ENCODE results near the gene BANF2. TPM values are rescaled to one million over a fixed set of nuclear protein-coding genes. Genes with fewer than 3 reads are reported as not detected.

Gene BANF2
- total RNA-seq, result not detected
- polyA plus RNA-seq, result not detected

DNA sequence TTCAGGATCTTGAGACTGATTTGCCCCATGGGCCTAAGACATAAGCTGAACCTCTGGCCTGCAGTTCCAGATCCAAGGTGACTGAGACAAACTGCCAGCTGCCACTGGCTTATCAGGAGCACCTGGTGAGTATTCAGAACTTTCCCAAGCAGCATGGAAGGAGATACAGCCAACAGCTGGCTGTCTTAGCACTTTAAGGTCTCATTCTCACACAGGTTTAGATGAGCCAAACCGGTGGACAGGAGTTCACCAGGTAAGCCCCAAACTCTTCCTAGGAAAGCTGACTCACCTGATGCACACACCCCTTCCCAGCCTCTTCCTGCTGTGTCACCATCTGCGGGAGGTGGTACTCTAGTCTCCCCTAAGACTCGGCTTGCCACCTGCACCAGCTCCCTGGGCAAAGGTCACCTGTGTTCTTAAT lies at the start of gene BANF2:
Gene BANF2 (plus strand): TSS at position 36 of the 421 bp plus-strand sequence. CDS start 25,060 bp downstream, outside the sequence.
- no peak for DNase-seq (ENCODE audit: low spot score)
- no peak for TF ChIP-seq NR2F2 (IDR thresholded peaks at IDR 0.05)
- TF ChIP-seq RAD21 (IDR thresholded peaks at IDR 0.05), result no peak
- no peak for TF ChIP-seq HNF4G (IDR thresholded peaks at IDR 0.05)
- TF ChIP-seq, protein P1, sequence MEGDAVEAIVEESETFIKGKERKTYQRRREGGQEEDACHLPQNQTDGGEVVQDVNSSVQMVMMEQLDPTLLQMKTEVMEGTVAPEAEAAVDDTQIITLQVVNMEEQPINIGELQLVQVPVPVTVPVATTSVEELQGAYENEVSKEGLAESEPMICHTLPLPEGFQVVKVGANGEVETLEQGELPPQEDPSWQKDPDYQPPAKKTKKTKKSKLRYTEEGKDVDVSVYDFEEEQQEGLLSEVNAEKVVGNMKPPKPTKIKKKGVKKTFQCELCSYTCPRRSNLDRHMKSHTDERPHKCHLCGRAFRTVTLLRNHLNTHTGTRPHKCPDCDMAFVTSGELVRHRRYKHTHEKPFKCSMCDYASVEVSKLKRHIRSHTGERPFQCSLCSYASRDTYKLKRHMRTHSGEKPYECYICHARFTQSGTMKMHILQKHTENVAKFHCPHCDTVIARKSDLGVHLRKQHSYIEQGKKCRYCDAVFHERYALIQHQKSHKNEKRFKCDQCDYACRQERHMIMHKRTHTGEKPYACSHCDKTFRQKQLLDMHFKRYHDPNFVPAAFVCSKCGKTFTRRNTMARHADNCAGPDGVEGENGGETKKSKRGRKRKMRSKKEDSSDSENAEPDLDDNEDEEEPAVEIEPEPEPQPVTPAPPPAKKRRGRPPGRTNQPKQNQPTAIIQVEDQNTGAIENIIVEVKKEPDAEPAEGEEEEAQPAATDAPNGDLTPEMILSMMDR (IDR thresholded peaks at IDR 0.05; ENCODE audit: low read depth, low read length, missing input control), result no peak
- no peak for TF ChIP-seq GABPA (IDR thresholded peaks at IDR 0.05 in 1 of 2, conservative IDR thresholded peaks at IDR 0.05 in 1 of 2)
- TF ChIP-seq JUND (IDR thresholded peaks at IDR 0.05), result no peak
- no peak for TF ChIP-seq HNF4A (conservative IDR thresholded peaks at IDR 0.05)
- TF ChIP-seq, protein P2, sequence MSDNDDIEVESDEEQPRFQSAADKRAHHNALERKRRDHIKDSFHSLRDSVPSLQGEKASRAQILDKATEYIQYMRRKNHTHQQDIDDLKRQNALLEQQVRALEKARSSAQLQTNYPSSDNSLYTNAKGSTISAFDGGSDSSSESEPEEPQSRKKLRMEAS (IDR thresholded peaks at IDR 0.05), result no peak
- TF ChIP-seq, protein P3, sequence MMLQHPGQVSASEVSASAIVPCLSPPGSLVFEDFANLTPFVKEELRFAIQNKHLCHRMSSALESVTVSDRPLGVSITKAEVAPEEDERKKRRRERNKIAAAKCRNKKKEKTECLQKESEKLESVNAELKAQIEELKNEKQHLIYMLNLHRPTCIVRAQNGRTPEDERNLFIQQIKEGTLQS (IDR thresholded peaks at IDR 0.05), result no peak
- no peak for TF ChIP-seq FOXA1 (IDR thresholded peaks at IDR 0.05)
- 71% methylated on average over 3 of the region's 3 CpGs for WGBS

DNA sequence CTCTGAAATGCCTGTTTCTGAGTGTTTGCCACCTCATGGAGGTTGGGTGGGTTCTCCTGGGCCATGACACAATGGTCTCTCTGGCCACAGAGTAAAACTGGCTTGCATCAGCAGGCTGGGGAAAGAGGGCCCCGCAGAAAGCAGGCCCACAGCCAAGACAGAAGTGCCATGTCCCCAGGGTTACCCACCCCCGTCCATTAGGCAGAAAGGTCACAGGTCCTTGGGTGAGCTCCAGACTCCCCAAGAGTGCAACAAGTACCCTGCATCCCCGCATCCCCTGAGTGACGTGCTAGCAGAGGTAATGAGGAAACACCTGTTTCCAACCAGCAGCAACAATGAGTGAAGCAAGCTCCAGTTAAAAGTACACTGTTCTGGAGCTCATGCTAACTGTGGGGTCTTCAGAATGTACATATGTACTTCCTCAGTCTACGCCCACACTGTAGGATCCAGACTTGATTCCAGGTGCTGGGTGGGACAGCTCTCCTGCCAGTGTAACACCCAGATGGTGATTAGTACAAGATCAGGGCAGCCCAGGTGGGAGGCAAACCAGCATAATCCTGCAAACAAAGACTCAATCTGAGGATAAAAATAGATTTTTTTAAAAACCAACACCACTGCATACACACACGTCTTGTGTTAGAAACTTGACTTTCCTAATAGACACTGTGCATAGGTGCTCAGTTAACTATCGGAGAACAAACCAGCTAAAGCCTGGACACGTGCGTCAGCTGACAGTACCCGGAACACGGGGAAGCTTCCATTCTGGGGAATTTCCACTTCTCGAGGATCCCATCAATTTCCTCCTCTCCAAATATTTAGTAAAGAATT lies 49.3 kb upstream of the BANF2 start:
- peaks cover 0 to 10% (median 6%) of the 10 kb centered on the region in 4 donors for H3K36me3 ChIP-seq (ENCODE audit: control insufficient read depth in 4 of 4, insufficient read depth in 3 of 4, low read depth in 1 of 4, low read length in 3 of 4)
- WGBS, result 46% methylated on average over 12 of the region's 12 CpGs
- no peak for TF ChIP-seq GABPA (IDR thresholded peaks at IDR 0.05 in 1 of 2, conservative IDR thresholded peaks at IDR 0.05 in 1 of 2)
- peak; percentile 83 to 94 for TF ChIP-seq RXRA (IDR thresholded peaks at IDR 0.05)
- peak; percentile 24 for TF ChIP-seq SP1 (IDR thresholded peaks at IDR 0.05)
- TF ChIP-seq, protein P3 (IDR thresholded peaks at IDR 0.05), result peak; percentile 41
- peak; percentile 31 for TF ChIP-seq NR2F2 (IDR thresholded peaks at IDR 0.05)
- TF ChIP-seq HNF4A (conservative IDR thresholded peaks at IDR 0.05), result peak; percentile 12 to 36
- H3K4me1 ChIP-seq (ENCODE audit: control insufficient read depth in 4 of 4, insufficient read depth in 4 of 4, low read length in 3 of 4), result peaks cover 33 to 82% (median 73%) of the 10 kb centered on the region in 4 donors
- no peak for DNase-seq (ENCODE audit: low spot score)
- H3K9me3 ChIP-seq (ENCODE audit: control insufficient read depth in 4 of 4, low read length in 3 of 4), result no peaks in the 10 kb centered on the region
- no peak overlapping the region for H3K4me3 ChIP-seq (ENCODE audit: low read depth in 1 of 3, low read length in 3 of 3)
- H3K27me3 ChIP-seq (ENCODE audit: control insufficient read depth in 4 of 4, insufficient read depth in 4 of 4, low read length in 3 of 4), result no peaks in the 10 kb centered on the region
- peak overlapping the region in 1 of 2 donors; percentile 1 for H3K27ac ChIP-seq (ENCODE audit: low read depth in 1 of 2, low read length in 2 of 2)
- no peak overlapping the region for H3K9ac ChIP-seq (ENCODE audit: low read depth in 1 of 2, low read length in 2 of 2)

More for the DNA sequence above, at the start of gene BANF2:
- Histone ChIP-seq H3K36me3 (ENCODE audit: control insufficient read depth in 4 of 4, insufficient read depth in 3 of 4, low read depth in 1 of 4, low read length in 3 of 4) (no peaks in the 10 kb centered on the region), H3K9ac (ENCODE audit: low read depth in 1 of 2, low read length in 2 of 2) (no peak within 1 kb of the TSS), H3K4me1 (ENCODE audit: control insufficient read depth in 4 of 4, insufficient read depth in 4 of 4, low read length in 3 of 4) (no peaks in the 10 kb centered on the region), H3K4me3 (ENCODE audit: low read depth in 1 of 3, low read length in 3 of 3) (no peak within 1 kb of the TSS), H3K9me3 (ENCODE audit: control insufficient read depth in 4 of 4, low read length in 3 of 4) (no peaks in the 10 kb centered on the region), H3K27me3 (ENCODE audit: control insufficient read depth in 4 of 4, insufficient read depth in 4 of 4, low read length in 3 of 4) (no peaks in the 10 kb centered on the region), H3K27ac (ENCODE audit: low read depth in 1 of 2, low read length in 2 of 2) (no peak within 1 kb of the TSS)

DNA sequence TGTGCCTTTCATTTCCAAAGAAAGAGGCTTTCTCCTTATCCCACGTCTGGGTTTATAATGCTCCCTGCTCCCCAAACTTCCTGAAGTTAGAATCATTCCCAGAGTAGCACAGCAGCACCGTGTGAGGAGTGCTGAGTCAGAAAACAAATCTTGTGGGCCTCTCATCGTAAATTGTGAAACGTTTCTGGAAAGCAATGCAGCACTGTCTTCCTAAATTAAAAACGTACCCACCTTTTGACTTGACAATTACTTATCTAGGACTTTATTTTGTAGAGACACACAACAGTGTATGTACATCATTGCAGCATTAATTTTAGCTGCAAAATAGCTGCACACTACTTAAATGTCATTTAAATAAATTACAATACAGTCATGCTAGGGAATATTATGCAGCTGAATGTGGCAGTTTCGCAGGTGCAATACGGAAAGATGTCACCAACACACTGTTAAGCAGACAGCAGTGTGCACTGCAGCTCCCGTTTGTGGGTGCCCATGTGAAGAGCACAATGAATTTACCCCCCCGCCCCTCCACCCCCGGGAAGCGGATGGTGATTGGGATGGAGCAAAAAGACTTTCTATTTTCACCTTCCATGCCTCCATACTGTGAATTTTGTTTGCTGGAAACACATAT lies 48.5 kb upstream of the BANF2 start:
- no peak for DNase-seq (ENCODE audit: low spot score)
- Histone ChIP-seq H3K4me3 (ENCODE audit: low read depth in 1 of 3, low read length in 3 of 3) (no peak overlapping the region), H3K9ac (ENCODE audit: low read depth in 1 of 2, low read length in 2 of 2) (no peak overlapping the region), H3K27ac (ENCODE audit: low read depth in 1 of 2, low read length in 2 of 2) (peak overlapping the region in 1 of 2 donors; percentile 1), H3K9me3 (ENCODE audit: control insufficient read depth in 4 of 4, low read length in 3 of 4) (no peaks in the 10 kb centered on the region), H3K4me1 (ENCODE audit: control insufficient read depth in 4 of 4, insufficient read depth in 4 of 4, low read length in 3 of 4) (peaks cover 28 to 74% (median 66%) of the 10 kb centered on the region in 4 donors), H3K36me3 (ENCODE audit: control insufficient read depth in 4 of 4, insufficient read depth in 3 of 4, low read depth in 1 of 4, low read length in 3 of 4) (peaks cover 3 to 15% (median 10%) of the 10 kb centered on the region in 4 donors), H3K27me3 (ENCODE audit: control insufficient read depth in 4 of 4, insufficient read depth in 4 of 4, low read length in 3 of 4) (no peaks in the 10 kb centered on the region)
- WGBS, result 50% methylated on average over 11 of the region's 11 CpGs
- TF ChIP-seq EGR1 (IDR thresholded peaks at IDR 0.05; ENCODE audit: low read depth in 2 of 2) (no peak), HNF4G (IDR thresholded peaks at IDR 0.05) (no peak), TAF1 (conservative IDR thresholded peaks at IDR 0.05) (no peak), RAD21 (IDR thresholded peaks at IDR 0.05) (no peak), RXRA (IDR thresholded peaks at IDR 0.05) (no peak)
- TF ChIP-seq, protein P4, sequence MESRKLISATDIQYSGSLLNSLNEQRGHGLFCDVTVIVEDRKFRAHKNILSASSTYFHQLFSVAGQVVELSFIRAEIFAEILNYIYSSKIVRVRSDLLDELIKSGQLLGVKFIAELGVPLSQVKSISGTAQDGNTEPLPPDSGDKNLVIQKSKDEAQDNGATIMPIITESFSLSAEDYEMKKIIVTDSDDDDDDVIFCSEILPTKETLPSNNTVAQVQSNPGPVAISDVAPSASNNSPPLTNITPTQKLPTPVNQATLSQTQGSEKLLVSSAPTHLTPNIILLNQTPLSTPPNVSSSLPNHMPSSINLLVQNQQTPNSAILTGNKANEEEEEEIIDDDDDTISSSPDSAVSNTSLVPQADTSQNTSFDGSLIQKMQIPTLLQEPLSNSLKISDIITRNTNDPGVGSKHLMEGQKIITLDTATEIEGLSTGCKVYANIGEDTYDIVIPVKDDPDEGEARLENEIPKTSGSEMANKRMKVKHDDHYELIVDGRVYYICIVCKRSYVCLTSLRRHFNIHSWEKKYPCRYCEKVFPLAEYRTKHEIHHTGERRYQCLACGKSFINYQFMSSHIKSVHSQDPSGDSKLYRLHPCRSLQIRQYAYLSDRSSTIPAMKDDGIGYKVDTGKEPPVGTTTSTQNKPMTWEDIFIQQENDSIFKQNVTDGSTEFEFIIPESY (IDR thresholded peaks at IDR 0.05), result no peak
- TF ChIP-seq, protein P5, sequence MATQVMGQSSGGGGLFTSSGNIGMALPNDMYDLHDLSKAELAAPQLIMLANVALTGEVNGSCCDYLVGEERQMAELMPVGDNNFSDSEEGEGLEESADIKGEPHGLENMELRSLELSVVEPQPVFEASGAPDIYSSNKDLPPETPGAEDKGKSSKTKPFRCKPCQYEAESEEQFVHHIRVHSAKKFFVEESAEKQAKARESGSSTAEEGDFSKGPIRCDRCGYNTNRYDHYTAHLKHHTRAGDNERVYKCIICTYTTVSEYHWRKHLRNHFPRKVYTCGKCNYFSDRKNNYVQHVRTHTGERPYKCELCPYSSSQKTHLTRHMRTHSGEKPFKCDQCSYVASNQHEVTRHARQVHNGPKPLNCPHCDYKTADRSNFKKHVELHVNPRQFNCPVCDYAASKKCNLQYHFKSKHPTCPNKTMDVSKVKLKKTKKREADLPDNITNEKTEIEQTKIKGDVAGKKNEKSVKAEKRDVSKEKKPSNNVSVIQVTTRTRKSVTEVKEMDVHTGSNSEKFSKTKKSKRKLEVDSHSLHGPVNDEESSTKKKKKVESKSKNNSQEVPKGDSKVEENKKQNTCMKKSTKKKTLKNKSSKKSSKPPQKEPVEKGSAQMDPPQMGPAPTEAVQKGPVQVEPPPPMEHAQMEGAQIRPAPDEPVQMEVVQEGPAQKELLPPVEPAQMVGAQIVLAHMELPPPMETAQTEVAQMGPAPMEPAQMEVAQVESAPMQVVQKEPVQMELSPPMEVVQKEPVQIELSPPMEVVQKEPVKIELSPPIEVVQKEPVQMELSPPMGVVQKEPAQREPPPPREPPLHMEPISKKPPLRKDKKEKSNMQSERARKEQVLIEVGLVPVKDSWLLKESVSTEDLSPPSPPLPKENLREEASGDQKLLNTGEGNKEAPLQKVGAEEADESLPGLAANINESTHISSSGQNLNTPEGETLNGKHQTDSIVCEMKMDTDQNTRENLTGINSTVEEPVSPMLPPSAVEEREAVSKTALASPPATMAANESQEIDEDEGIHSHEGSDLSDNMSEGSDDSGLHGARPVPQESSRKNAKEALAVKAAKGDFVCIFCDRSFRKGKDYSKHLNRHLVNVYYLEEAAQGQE (IDR thresholded peaks at IDR 0.05), result no peak

All from liver (tissue), 9 donors.